GM18499 (cell line): ENCODE measurements around the gene UPB1.
"Not testable (repeated sequence)": the region's sequence is repeated elsewhere in the genome, so short reads cannot be mapped to it uniquely, and the experiment has no call there.

Experiments used
- ATAC-seq: cut with Tn5 transposase; IDR thresholded peaks from one replicate; pipeline ENCODE4 v1.9.1; 2021; ENCODE audit warnings: moderate number of reproducible peaks; ENCODE audit not compliant: insufficient read depth, unreplicated experiment

The UPB1 gene

DNA sequence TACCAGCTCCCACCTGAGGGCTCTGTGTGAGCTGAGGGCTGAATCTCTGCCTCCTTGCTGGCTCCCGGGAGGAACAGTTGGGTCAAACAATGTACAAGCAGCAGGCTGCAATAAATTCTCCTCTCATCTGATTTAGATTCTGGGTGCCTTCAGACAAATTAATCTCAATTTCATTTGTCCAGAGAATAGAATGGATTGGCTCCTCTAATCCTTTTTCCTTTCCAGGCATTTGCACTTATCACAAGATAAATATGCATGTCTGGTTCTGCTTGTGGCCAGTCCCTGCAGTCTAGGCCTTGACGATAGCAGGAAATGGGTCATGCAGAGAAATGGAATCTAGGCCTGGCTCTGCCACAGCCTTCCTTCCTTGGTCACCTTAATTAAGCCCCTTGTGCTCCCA is 28.7 kb downstream of the UPB1 start:
- ATAC-seq = no peak

DNA sequence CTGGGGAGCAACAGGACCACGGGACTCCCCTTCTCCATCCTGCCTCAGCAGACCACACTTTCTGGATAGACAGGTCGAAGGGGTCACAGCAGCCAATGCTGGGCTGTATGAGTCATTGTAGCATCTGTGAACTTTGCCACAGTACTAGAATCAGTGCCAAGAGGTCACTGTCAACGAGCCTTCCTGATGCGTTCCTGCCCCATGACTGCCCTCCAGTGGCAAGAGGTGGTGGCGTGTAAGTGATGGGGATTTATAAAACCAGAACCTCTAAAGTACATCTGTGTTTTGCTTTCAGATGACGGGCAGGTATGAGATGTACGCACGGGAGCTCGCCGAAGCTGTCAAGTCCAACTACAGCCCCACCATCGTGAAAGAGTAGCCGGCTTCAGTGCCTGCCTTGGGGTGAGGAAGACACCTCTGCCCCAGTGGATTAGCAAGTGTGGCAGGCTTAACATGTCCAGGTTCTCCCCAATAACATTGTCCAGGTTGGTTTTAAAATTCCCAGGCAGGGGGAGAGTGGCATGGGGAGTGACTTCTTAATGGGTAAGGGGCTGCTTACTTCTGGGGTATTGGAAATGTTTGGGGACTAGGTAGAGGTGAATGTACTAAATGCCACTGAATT is 30.4 kb downstream of the UPB1 start:
- ATAC-seq = no peak

DNA sequence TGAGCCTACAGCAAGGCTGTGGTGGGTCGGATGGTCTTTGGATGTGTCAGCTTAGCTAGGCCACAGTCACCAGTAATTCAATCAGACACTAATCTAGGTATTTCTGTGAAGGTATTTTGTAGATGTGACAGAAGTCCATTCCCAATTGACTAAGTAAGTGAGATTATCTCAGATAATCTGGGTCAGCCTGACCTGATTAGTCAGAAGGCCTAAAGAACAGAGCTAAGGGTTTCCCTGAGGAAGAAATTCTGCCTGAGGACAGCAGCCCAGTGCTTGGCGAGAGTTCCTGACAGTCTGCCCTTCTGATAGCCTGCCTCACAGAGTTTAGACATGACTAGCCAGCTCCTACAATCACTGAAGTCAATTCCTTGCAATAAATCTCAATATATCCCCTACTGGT is 31.1 kb downstream of the UPB1 start:
- ATAC-seq = no peak

DNA sequence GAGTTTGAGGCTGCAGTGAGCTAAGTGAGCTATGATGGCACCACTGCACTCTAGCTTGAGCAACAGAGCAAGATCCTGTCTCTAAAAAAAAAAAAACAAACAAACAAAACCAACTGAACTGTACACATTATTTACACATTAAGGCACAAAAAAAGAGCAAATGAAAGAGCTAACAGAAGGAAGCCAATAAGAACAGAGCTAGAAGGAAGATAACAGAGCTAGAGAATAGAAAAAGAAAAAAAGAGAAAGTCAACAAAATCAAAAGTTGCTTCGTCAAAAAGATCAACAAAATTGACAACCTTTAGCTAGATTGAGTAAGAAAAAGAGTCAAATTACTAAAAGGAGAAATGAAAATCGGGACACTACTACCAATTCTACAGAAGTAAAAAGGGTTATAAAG is 34.8 kb downstream of the UPB1 start:
- no peak for ATAC-seq

DNA sequence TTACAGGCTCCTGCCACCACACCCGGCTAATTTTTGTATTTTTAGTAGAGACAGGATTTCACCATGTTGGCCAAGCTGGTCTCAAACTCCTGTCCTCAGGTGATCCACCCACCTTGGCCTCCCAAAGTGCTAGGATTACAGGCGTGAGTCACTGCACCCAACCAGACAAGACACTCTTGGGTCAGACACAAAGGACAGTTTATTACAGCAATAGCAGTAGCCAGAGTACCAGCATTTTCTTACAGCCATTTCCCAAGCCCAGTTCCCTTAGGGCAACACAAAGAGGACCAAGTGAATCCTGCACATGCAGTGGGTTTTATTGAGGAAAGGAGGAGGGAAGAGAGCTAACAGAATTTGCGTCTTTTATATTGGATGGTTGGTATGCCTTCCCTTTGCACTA is 35.8 kb downstream of the UPB1 start:
- ATAC-seq = not testable (repeated sequence)

DNA sequence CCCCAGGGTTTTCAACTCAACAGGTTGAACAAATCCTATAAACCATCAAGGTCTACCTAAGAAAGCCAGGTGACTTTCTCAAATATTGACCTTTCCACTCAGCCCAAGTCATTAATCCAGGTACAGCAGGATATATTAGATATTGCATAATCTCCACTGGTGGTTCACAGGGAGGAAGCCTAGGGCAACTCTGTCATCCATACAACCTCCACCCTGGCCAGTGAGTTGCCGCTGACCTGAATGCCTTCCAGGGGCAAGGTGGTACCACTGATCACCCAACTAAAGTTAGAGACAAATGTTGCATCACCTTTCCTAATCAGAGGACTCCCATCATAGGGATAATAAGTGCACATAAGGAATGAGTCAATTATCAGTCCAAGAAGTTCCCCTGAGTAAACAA is 36.9 kb downstream of the UPB1 start:
- ATAC-seq = no peak

DNA sequence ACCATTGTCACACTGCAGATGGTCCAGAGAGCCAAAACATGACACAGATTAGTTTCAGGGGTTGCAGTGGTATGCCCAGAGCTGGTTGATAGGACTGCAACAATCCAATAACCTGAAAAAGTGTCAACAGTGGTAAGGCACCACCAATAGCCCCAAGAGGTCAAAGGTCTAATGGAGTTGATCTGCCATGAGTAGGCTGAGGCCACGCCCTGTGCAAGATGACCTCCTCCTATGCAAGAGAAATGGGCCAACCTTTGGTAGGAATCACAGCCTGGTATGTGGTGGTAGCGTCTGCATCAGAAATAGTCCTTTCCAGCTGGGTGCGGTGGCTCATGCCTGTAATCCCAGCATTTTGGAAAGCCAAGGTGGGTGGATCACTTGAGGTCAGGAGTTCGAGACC is 40.2 kb downstream of the UPB1 start:
- no peak for ATAC-seq

DNA sequence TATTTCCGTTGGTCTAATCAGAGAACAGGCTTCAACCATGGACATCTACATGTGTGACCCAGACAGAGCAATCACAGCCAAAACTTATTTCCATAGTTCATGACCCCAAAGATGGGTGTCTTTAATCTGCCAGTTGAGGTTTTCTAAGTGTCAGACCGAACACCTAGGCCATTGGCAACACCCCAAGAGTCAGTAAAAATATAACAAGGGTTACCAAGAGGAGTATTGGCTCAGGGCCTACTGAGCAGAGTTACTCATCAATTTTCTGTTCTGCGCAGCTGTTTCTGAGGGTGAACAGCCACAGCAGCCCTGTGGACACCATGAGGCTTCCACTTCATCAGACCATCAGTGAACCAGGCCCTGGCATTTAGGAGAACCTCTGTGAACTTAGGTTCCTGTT is 41.0 kb downstream of the UPB1 start:
- no peak for ATAC-seq

DNA sequence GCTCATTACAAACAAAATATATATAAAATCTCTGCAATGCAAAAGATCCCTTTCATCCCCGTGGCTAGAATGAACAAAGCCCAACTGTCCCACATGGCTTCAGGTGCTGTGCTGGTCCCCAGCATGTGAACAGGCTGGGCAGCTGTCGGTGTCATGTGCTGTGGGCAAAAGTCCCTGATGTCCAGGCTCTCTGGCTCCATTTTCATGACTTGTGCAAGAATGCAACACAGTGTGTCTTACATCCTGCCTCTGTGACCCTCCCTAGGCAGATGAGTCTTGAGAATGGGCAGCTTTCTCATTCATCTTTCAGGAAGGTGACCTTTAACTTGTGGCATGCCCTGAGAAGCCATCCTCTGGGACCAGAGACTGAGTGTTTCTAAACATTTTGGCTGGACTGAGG is 45.3 kb downstream of the UPB1 start:
- ATAC-seq = no peak

DNA sequence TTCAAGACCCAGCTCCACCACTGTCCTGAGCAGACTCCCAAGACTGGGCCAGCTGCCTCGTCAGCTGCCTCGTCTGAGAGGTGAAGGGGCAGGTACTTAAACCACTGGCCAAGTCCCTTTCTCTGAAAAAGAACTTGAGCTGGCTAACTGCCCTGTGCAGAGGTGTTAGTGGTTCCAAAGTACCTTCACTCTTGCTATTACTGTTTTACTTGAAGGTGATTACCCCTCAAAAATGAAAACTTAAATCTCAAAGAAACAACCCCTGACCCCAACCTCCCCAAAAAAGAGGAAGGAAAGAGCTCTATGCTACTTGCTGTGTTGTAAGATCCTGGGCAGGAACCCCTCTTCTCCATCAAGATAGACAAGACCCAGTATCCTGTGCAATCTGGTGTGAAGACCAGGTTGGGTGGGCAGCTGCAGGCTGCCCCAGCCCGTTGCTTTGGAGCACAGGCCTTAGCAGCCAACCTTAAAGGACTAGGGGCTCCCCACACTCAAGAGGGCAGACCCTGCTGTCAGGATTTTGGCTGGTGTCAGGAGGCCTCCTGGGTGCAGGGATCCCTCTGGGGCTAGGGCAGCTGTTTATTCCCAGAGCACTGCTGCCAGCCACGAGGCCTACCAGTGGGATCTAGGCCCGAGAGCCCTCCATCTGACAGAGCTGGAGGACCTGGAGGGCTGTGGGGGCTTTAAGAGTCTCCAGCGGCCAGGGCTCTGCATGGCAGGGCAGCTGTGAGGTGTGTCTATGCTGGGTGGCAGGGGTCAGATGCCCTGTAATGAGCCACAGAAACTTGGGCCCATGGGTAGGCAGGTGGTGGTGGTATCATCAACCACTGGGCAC is 46.8 kb downstream of the UPB1 start:
- ATAC-seq = no peak

DNA sequence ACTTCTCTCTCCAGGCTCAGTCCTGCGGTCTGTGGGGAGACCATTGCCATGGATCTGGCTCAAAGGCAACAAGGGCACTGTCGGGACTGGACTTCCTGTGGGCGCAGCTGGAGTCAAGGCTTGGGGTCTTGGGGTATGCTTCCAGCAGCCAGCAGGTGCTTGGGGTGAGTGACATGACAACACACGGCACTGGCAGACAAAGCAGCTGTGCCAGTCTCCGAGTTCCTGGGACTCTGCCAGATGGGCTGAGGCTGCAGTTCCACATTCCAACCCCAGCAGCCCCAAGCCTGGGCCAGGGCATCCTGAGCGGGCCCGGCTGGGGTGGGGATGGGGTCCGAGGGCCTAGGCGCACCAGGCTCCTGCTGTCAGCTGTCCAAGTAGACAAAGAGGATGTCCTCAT is 47.5 kb downstream of the UPB1 start:
- ATAC-seq = no peak

DNA sequence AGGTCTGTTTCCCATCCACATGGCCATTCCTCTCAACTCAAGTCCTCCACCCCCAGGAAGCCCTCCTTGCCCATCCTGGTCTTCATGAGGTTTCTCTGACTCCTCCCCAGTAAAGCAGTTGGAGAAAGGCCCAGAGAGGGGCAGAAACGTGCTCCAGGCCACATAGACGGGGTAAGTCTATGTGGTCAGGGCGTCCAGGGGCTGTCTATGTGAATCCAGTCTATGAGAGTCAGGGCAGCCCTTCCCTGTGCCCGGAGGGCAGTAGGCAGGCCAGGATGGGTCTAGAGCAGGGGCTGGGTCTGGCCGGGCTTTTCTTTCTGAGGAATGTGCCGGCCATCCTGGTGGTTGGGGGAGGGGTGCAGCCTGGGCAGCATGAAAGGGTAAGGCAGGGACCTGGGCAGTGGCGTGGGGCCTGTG is 48.1 kb downstream of the UPB1 start:
- ATAC-seq = no peak

DNA sequence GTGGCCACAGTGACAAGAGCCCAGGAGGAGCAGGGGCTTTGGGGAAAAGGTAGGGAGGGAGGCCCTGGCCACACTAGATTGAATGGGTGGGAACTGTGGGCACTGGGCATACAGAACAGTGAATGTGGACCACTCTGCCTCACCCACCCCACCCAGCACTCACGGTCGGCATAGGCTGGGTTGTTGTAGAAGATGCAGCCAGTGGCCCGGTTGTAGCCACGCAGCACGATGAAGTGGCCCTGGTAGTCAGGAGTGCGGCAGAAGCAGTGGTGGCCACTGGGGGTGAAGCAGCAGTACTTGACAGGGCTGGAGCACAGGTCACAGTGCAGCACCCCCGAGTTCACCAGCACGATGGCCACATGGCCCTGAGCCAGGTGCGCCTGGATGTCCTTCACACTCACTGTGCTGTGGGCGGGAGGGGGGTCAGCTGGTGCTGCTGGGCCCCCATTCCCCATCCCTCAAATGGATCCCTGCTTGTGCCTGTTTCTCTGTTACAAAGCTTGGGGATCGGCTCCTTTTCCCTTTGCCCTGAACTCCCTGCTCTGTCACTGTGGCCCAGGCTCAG is 48.6 kb downstream of the UPB1 start:
- no peak for ATAC-seq

DNA sequence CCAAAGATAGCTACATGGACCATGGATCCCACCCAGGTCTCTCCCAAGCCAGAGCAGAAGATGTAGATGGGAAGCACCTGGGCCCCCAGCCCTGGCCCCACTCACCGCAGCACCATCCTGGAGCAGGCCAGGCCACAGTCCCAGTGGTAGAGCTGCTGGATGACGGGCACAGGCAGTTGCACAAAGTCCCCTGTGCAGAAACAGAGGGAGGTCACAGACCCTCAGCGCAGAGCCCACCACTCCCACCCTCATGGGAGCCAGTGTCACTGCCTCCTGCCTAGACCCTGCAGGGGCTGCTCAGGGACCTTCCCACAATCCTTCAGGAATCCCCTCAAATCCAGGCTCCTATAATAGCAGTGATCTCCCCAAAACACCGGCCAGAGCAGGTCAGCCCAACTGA is 53.7 kb downstream of the UPB1 start:
- no peak for ATAC-seq

DNA sequence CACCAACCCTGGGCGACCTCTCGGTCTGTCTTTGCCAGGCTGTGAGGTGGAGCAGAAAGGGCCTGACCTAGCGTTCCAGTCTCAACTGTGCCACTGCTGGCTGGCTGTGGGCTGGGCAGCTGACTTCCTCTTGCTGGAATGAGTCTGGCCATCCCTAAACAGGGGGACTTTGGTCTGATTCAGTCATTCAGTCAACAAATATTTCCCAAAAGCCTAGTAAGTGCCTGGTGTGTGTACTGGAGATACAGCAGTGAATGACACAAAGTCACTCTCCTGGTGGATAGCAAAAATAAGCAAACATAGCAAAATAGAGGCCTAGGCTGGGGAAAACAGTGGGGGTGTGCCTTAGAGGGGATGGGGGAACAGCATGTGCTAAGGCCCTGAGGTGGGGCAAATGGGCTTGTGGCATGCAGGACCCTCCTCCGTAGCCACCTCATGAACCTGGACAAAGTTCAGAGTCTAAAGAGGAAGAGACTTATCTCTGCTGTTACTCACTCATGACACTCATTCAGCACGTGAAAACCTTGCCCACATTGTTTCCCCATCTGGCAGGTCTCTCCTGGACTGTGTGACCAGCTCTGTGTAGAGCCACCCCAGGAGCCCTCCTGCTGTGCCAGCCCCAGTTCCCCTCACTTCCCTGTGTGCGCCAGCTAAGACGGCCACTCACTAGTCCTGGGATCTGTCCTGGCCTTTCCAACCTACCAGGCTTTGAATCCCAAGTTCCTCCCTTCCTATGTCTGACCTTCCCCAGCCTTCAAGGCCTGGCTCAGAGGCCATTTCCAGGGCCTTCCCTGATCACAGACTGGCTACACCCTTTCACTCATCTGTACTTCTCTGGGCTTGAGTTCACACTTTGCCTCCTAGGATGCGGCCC is 55.1 kb downstream of the UPB1 start:
- no peak for ATAC-seq

DNA sequence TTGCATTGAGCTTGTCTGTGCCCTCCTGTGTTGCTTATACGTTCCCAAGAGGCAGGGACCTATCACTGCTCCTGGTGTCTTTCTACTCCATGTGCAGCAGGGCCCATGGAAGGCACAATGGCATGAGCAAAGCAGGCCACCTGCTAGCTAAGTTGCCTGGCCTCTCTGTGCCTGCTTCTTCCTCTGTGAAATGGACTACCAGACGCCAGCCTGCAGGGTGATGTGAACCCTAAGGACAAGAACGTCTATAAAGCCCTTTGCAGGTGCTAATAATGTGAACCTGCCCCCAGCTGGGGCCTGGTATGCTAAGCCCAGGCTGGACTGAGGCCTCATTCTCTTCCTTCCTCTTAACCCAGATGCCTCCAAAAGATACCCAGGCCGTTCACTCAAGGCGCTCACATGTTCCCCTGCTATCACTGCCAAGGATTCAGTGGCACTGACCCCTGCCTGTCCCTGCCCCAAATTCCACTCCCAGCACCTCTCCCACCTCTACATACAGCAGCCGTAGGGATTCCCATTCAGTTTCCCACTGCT is 55.8 kb downstream of the UPB1 start:
- ATAC-seq = no peak

DNA sequence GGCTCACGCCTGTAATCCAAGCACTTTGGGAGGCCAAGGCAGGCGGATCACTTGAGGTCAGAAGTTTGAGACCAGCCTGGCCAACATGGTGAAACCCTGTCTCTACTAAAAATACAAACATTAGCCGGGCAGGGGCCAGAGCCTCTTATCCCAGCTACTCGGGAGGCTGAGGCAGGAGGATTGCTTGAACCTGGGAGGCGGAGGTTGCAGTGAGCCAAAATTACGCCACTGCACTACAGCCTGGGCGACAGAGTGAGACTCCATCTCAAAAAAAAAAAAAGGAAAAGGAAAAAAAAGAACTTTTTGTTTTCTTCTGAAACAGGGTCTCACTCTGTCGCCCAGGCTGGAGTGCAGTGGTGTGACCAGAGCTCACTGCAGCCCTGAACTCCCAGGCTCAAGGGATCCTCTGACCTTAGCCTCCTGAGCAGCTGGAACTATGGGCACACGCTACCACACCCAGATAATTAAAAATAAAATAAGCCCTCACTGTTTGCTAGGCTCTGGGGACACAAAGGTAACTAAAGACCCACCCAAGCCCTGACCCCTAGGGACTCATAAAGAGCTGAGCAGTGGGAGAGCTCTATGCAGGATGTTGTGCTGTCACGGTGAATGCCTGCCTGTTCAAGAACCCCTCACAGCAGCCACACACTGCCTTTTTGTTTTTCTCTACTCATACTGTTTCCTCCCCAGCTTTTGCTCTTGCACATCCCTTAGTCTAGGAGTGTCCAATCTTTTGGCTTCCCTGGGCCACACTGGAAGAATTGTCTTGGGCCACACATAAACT is 57.6 kb downstream of the UPB1 start:
- not testable (repeated sequence) for ATAC-seq

DNA sequence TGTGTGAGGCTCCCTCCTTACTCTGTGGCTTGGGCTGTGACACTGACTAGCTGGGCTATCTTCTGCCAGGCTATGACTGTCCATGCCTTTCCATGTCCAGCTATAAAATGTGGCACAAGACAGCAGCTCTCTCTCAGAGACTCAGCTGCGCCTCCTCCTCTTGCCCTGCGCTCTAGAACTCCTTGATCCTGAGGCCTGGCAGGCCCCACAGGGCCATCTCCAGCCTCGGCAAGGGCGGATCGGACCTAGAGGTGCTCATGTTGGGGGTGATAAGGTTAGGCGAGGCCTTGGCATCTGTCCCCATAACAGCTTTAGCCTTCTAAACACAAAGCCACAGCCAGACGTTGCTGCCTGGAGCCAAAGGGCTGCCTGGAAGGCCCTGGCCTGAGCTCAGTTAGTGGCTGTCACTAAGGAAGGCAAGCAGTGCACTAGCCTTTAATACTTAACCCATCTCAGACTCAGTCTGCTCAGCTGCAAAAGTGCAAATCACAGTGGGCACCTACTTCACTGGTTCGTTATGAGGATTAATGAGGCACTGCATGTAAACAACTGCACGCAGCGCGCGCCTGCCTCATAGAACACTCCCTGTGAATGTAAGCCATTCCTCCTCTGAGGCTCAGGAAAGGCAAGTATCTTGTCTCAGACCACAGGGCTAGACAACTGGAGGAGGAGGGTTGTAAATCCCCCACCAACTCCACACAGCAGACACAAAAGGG is 58.6 kb downstream of the UPB1 start:
- no peak for ATAC-seq
